Testis (tissue), 2 donors: ENCODE measurements around the gene SLC9A2.

Experiments
- POLR2A ChIP-seq: fragments of 450-650 bp; IDR thresholded peaks from one replicate; pipeline ENCODE4 v1.6.1; 2017; ENCODE audit warnings: antibody characterized with exemption, mild to moderate bottlenecking, moderate library complexity
- TF ChIP-seq, protein P1 (sequence below), 3 experiments: fragments of 450-650 bp in 2 of 3; fragments of 200-600 bp in 1 of 3; sonication (generic) in 1 of 3; IDR thresholded peaks; one replicate each; pipeline ENCODE4 v1.5.1; 2016 to 2019; ENCODE audit warnings: antibody characterized with exemption in 3 of 3, mild to moderate bottlenecking in 2 of 3, moderate library complexity in 1 of 3

DNA sequence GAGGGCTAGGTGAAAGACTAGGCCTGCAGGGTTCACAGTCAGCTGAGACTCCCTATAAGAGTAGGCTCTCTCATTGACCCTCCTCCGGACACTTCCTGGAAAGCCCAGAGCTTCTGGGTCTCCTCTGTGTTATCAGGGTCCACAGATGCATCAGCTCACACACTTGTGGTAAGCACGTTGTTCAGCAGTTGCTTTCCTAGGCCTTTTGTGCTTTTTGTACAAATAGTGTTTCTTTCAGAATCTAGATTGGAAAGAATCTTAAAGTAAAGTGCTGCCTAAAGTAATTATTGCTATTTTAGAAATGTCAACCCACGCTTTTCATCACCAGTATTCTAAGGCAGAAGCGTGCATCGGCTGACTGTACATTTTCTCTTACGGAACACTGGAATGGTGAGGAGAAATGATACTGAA, 15.5 kb downstream of the SLC9A2 start:
- TF ChIP-seq, protein P1, sequence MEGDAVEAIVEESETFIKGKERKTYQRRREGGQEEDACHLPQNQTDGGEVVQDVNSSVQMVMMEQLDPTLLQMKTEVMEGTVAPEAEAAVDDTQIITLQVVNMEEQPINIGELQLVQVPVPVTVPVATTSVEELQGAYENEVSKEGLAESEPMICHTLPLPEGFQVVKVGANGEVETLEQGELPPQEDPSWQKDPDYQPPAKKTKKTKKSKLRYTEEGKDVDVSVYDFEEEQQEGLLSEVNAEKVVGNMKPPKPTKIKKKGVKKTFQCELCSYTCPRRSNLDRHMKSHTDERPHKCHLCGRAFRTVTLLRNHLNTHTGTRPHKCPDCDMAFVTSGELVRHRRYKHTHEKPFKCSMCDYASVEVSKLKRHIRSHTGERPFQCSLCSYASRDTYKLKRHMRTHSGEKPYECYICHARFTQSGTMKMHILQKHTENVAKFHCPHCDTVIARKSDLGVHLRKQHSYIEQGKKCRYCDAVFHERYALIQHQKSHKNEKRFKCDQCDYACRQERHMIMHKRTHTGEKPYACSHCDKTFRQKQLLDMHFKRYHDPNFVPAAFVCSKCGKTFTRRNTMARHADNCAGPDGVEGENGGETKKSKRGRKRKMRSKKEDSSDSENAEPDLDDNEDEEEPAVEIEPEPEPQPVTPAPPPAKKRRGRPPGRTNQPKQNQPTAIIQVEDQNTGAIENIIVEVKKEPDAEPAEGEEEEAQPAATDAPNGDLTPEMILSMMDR (IDR thresholded peaks at IDR 0.05), result no peak
- TF ChIP-seq POLR2A, result no peak
